Measurements from ENCODE around the gene PCDH9. TPM values are rescaled to one million over a fixed set of nuclear protein-coding genes. Genes with fewer than 3 reads are reported as not detected.
A peak's percentile ranks its signal among the peaks of the same experiment; 100 is the strongest.
"Not testable (repeated sequence)": the region's sequence is repeated elsewhere in the genome, so short reads cannot be mapped to it uniquely, and the experiment has no call there.

The PCDH9 gene
- total RNA-seq, 1 experiment from 2014 or later: not detected

DNA sequence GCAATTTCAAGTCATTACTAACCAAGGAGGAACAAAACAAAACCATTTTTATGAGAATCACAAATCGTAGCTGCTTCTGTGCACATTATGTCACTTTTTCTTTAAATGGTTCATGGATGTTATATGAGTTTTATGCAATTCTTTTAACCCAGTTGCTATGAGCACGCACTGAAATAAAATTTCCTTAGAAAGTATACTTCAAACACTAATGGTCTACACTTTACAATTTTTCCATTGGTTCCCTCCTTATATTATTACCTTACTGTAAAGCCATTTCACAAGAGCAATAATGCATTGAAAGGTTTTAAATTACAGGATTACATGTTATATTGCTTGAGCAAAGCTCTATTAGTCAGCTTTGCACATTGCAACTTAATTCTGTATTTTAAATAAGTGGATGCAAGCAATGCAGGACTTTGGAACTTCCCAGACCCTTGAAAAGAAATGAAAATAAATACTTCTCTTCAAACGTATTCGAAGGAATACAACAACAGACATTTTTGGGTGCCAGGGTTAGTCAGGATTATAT is 318.7 kb downstream of the PCDH9 start:
- no peak for DNase-seq (ENCODE audit: low spot score)
- in situ Hi-C loops (cut with HindIII; ENCODE audit: low sequenced_read_pairs): no loop called here

DNA sequence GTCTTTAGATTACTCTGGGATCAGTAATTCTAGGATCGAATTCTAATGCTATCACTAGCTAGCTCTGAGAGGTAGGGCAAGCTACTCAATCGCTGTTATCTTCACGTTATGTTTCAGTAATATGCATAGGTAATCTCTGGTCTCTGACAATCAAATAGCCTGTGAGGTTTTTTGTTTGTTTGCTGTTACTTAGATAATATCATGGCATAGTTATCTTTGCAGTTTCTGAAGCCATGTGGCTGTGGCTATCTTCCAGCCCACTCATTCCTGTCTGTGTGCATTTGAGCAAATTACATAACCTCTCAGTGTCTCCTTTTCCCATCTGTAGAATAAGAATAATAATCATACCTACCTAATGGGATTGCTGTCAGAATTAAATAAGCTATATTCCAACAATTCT is 330.2 kb downstream of the PCDH9 start:
- DNase-seq (ENCODE audit: low spot score): peak; percentile 23
- in situ Hi-C loops (cut with HindIII; ENCODE audit: low sequenced_read_pairs): no loop called here

DNA sequence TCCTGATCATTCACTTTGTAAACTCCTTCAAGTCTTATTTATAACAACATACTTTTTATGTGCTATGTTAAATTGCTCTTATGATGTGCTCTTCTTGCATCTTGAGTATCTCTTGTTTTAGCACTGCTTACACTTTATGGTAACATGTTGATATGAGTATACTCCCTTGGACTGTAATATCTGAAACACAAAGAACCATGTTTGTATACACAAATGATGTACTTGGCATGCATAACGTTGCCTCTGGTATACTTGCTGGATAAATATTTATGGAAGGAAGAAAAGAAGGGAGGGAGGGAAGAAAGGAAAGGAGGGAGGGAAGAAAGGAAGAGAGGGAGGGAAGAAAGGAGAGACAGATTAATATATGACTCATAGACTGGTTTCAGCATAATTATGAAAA is 333.2 kb downstream of the PCDH9 start:
- in situ Hi-C loops (cut with HindIII; ENCODE audit: low sequenced_read_pairs): no loop called here
- DNase-seq (ENCODE audit: low spot score): no peak

DNA sequence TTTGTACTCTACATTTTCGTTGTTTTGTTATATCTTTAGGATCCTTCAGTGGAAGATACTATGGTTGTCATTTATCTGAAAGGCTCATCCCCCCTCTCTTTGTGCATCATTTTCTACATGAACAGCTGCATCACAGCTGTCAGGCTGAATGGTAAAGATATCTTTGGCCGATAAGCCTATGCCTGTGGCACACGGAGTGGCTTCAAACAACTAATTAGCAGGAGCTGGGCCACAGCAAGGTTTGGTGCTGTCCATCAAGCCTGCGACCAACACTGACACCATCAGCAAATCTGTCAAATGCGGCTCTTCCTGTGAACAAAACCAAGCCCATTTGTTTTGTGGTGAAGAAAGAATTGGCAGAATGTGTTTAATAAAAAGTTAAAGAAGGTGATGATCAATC is 334.4 kb downstream of the PCDH9 start:
- DNase-seq (ENCODE audit: low spot score): no peak
- in situ Hi-C loops (cut with HindIII; ENCODE audit: low sequenced_read_pairs): no loop called here

DNA sequence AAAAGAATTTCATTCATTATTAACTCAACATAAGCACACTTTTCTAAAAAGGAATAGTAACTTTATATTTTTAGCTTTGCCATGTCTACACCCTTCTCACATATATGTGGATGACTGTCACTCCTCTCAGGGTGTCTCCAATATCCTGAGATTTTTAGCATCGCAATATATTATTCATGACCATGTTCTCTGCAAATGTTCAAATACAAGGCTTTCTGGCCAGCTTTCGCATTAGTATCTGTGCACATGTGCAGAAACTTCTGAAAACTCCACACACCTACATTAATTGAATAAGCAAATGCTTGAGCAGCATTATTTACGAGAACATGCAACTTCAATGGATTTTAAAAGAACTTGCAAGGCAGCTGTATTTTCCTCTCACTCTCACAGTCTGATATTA is 334.8 kb downstream of the PCDH9 start:
- in situ Hi-C loops (cut with HindIII; ENCODE audit: low sequenced_read_pairs): no loop called here
- DNase-seq (ENCODE audit: low spot score): no peak

DNA sequence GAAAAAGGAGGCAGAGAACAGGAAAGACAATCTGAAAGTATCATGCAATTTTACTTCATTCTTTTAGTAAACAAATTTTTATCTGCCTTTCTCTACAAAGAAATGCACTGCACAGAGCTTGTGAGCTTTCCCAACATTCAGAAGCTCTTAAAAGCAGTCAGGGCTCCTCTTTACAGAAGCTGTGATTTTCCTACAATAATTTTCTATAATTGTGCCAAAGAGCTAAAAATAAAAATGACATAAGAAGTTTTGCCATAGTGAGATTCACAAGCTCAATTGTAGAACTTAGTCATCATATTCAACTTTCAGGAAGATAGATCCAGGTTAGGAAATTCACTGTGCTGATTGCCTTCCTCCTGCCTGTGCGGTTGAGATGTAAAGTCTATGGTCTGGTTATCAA is 341.4 kb downstream of the PCDH9 start:
- in situ Hi-C loops (cut with HindIII; ENCODE audit: low sequenced_read_pairs): no loop called here
- DNase-seq (ENCODE audit: low spot score): no peak

DNA sequence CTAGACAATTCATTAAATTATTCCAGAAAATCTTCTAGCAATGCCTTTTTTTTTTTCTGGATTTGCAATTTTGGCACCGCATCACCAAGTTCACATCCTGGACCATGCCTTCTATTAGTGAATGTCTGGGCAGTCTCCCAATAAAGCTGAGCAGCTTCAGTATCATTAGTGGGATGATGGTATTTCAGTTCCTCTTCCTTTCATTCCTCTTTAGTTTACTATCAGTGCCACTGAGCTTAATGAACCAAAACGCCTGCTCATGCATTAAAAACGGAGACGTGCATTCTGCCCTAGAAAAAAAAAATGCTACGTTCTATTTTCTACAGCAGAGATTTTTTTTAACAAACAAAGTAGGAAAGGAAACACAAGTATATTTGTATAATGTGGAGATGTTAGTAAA is 343.0 kb downstream of the PCDH9 start:
- DNase-seq (ENCODE audit: low spot score): peak; percentile 65
- in situ Hi-C loops (cut with HindIII; ENCODE audit: low sequenced_read_pairs): no loop called here

DNA sequence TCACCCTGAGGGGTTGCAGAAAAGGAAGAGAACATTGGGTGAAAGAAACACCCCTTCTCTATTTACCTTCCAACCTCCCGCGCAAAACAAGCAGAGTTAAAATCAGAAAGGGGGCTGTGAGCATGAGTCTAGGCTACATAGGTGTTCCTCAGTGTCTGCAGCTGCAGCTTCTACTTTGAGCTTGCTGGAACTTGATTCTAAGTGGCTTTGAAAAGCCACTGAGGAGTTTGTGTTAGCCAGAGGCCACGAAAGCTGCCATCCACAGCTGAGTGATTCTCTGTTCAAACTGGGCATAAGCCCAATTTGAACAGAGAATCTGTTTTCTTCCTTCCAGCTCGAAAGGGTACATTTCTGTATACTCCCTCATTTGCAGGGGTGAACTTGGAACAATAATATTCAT is 343.9 kb downstream of the PCDH9 start:
- in situ Hi-C loops (cut with HindIII; ENCODE audit: low sequenced_read_pairs): no loop called here
- peak; percentile 26 for DNase-seq (ENCODE audit: low spot score)

DNA sequence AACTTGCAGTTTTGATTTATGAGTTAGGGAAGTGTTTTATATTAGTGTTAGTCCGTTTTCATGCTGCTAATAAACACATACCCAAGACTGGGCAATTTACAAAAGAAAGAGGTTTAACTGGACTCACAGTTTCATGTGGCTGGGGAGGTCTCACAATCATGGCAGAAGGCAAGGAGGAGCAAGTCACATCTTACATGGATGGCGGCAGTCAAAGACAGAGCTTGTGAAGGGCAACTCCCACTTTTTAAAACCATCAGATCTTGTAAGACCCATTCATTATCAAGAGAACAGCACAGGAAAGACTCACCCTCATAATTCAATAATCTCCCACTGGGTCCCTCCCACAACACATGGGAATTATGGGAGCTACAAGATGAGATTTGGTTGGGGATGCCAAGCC is 349.0 kb downstream of the PCDH9 start:
- DNase-seq (ENCODE audit: low spot score); in situ Hi-C loops (cut with HindIII; ENCODE audit: low sequenced_read_pairs): not testable (repeated sequence)

DNA sequence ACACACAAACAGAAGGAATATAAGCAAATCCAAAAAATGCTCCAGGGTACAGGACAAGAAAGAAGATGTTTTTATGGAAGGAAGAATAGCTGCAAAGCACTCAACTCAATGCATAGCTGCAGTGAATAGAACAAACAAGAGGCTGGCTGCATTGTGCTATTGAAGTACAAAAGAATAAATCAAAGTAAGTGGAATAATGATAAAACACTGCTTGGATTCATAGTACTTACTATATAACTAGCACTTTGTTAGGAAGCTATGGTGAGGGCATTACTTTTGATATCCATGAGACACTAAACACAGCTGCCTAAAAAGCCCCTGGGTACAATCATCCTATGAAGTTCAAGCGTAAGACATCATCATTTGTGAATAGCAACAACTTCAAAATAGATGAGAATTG is 350.1 kb downstream of the PCDH9 start:
- in situ Hi-C loops (cut with HindIII; ENCODE audit: low sequenced_read_pairs): no loop called here
- DNase-seq (ENCODE audit: low spot score): no peak

DNA sequence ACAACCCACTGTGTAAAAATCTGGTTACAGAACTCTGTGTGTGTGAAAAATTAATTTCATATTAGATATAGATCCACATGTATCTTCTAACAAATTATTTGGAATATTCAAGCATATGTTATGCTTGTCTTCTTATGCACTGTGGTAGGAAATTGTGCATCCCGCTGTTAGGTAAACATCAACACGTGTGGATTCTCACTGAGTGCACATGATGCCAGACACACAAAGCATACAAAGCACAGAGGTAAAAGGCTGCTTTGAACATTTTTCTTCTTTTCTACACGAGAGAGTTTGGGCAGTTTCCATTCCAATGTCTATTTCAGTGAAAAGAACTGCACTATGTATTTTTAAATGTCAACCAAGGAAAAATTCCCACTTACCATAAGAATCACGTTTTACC is 354.9 kb downstream of the PCDH9 start:
- DNase-seq (ENCODE audit: low spot score): no peak
- in situ Hi-C loops (cut with HindIII; ENCODE audit: low sequenced_read_pairs): no loop called here

DNA sequence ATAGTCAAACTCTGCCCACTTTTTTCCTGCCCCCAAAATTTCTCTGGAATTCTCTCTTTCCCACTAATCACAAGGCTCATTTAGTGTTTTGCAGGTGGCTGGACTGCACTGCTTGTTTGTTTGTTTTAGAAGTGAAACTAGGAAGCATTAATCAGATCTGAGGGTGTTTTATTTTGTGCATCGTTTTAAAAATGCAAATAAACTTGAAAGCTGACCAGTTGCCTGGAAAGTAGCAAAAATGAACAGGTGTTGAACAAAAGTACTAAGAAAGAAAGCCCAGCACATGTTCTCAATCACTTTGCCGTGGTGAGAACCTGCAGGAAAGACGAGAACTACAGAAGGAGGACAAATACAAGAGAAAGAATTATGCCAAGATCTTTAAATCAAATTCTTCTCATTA is 365.5 kb downstream of the PCDH9 start:
- in situ Hi-C loops (cut with HindIII; ENCODE audit: low sequenced_read_pairs): no loop called here
- DNase-seq (ENCODE audit: low spot score): no peak

DNA sequence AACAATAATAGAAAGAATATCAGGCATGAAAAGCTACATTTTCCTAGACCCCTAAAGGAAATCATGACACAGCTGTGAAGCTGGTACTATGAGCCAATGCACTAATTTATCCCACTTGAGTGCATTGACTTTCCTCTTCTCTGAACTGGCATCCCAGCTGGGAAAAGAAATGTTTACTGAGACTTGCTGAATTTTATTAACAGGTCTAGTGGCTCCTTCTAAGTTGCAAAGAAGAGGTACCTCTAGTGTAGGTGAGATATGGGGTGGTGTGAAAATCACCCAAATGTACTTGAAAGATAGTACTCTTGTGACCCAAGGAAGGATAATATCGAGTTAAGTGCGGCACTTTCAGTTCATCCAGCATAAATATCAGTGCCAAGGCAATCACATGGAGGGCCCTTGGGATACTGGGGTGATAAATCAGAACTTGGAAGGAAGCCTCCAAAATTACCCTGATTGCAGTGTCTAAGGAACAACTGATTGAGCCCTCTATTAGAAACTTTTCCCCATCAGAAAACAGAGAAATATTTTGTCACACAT is 369.2 kb downstream of the PCDH9 start:
- in situ Hi-C loops (cut with HindIII; ENCODE audit: low sequenced_read_pairs): no loop called here
- DNase-seq (ENCODE audit: low spot score): no peak

DNA sequence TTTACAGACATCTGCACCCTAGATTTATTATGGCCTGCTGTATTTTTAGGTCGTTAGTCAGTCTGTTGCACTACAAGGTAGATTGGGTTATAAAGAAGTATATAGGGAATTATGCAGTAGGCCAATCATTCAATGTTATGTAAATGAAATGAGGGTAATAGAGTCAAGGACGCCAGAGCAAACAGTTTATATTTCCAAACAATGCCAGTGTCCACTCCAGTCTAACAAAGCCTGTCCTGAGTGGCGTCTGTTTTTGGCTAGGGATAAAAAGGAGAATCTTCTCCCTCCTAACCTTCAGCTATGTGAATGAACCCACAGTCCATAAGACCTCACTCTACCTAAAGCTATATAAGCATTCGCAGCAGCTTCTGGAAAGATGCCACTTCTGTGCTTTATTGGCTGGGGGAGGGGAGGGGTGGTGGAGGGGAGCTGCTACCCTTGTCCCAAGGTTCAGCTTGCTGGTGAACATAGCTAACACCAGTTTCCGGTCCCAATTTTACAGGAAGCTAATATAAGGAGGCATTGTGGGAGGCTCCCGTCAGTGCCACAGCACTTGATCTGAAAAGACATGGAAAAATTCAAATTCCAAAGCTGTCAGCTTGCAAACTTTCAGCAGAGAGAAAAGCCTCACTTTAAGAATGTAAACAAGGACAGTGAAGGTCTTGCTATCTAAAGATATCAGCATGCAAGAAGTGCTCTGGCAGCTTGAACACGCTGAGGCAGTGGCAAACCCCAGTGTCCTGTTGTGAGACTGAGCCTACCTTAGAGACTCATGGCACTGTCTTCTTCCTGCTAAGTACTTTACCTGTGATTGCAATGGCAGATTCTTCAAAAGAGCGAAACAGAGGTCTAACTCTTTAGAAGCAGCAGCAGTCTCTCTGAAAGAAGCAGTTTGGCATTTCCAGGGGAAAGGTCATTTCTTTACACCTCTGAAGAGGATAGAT is 369.9 kb downstream of the PCDH9 start:
- DNase-seq (ENCODE audit: low spot score): no peak
- in situ Hi-C loops (cut with HindIII; ENCODE audit: low sequenced_read_pairs): no loop called here

DNA sequence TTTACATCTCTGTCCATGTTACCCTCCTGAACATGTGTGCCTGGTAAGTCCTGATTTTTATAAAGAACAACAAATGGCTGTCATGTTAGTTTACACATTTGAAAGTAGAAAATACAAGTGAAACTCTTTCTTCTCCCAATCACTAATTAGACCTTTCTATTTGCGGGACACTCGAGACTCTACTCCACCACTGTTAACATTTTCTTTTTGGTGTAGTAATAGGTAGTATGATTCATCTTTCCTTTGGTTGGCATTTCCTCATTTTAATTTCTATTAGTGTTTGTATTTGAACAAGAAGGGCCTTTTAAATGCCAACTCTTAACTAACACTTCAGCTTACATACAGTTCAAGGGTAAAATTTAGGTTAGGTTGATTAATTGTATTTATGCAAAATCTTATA is 371.1 kb downstream of the PCDH9 start:
- in situ Hi-C loops (cut with HindIII; ENCODE audit: low sequenced_read_pairs): no loop called here
- DNase-seq (ENCODE audit: low spot score): no peak

DNA sequence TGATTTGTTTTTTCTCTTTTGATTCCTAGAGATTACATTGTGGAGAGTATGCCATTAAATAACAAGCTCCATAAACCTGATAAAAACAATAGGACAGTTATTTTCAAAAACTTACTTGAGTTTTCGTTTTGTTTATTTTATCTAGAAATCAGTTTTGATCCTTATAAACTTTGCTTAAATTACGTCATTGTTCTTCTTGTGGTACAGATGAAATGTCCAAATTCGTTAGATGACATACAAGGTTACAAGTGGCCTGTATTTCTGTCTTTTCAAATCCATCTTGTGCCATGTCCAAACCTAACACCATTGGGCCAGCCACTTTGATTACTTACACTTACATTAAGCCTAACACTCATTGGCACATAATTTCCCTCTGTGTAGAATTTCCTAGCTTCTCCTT is 372.0 kb downstream of the PCDH9 start:
- no peak for DNase-seq (ENCODE audit: low spot score)
- in situ Hi-C loops (cut with HindIII; ENCODE audit: low sequenced_read_pairs): no loop called here

DNA sequence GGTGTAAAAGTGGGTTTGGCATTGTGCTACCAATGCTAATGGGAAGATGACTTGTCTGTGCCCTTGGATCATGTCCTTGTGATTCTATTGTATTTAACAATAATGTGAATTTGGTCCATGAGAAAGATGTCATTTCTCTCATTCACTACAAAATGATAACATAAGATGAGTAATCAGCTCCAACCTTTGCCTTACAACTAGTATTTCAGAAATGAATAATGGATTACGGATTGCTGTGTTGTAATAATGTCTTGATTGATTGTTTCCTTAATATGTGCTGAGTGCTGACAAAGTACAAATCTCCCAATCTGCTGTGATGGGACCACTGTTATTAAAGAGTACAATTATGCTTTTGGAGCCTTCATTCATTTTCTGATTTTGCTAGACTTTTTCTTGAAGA is 375.0 kb downstream of the PCDH9 start:
- DNase-seq (ENCODE audit: low spot score): no peak
- in situ Hi-C loops (cut with HindIII; ENCODE audit: low sequenced_read_pairs): no loop called here

DNA sequence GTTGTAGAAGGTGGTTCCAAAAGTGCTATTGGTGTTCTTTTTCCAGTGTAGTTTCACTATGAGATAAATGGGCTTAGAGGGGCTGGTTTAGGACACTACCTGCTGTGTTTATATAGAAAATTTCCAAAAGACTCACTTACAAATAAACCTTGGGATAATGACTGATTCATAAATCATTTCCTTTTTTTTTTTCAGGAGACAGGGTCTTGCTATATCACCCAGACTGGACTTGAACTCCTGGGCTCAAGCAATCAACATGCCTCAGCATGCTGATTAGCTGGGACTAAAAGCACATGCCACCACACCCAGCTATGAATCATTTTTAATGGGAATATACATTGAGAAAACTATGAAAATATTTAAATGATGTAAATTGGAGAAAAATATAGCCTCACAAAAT is 376.6 kb downstream of the PCDH9 start:
- in situ Hi-C loops (cut with HindIII; ENCODE audit: low sequenced_read_pairs): no loop called here

DNA sequence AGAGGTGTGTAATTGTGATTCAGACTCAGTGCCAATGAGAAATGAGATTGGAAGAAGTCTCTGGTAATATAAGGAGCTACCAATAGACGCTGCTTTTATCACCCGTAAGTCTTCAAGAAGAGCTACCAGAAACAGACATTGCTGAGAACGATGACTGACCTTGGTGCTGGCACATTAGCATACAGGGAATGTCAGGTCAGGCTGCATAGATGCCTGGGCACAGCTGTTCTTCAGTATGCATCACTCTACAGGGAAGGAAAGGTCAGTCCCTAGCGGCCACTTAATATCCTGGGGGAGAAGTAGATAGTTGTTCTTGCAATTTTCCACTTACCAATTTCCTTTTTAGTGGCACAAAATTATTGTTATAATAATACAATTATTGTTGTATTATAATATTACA is 380.4 kb downstream of the PCDH9 start:
- no peak for DNase-seq (ENCODE audit: low spot score)
- in situ Hi-C loops (cut with HindIII; ENCODE audit: low sequenced_read_pairs): no loop called here

More for the DNA sequence above, 376.6 kb downstream of the PCDH9 start:
- DNase-seq (ENCODE audit: low spot score): no peak

DNA sequence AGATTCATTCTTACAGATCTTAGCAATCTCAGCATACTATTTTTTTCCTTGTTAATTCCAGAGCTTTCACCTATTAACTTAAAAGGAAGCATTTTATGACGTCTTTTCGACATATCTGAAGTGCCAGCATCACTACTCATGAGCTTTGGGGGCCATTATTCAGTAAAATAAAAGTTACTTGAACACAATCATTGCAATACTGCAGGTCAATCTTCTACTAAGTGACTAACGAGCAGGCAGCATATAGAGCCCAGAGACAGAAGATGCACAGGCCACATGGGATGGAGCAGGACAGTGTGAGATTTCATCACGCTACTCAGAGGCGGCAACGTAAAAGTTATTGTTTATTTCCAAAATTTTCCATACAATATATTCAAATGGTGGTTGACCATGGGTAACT is 382.6 kb downstream of the PCDH9 start:
- no peak for DNase-seq (ENCODE audit: low spot score)

DNA sequence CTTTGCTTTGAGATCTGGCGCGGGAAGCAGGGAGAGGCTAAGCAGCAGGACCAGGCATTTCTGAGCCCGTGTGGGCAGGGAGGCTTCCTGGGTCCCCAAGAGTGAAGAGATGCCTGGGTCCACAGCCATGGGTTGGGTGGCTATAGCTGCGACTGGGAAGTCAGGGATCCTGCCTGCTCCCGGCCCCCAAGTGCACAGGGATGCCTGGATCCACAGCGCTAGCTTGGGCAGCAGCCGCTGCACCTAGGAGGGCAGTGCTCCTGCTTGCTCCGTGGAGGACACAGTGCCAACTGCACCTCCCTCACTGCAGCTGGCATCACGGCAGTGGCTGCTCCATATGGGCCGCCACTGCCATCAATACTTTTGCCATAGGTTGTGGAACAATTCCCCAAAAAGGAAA is 384.7 kb downstream of the PCDH9 start:
- in situ Hi-C loops (cut with HindIII; ENCODE audit: low sequenced_read_pairs): no loop called here

More for the DNA sequence above, 382.6 kb downstream of the PCDH9 start:
- in situ Hi-C loops (cut with HindIII; ENCODE audit: low sequenced_read_pairs): no loop called here

More for the DNA sequence above, 384.7 kb downstream of the PCDH9 start:
- DNase-seq (ENCODE audit: low spot score): no peak

Measured in G401 (cell line).